HG02981 (cell line): Measurements from ENCODE around the gene PAK5.

Experiments used
- ATAC-seq: cut with Tn5 transposase; IDR thresholded peaks from one replicate; pipeline ENCODE4 v1.9.1; 2021; ENCODE audit warnings: mild to moderate bottlenecking, moderate library complexity; ENCODE audit not compliant: unreplicated experiment

PAK5 gene

DNA sequence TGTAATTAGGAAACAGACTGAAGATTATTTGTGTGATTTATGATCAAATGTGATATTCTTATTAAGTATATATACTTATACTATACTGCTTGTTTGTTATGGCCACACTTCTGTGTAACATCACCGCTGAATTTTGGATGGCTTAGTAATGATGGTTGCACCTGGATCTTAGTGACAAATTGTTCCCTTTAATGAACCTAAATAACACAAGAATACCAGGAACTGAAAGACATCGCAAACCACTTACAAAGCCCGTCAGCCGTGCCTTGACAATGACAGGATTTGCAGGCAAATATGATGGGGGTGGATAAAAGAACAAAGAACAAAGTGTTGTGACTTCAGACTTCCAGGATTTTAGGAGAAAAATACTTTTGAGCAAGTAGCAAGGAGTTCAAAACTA, 257.4 kb downstream of the PAK5 start:
- ATAC-seq, result no peak

- no peak for ATAC-seq
Observed at GRCh38 chr20:9578594-9578993, 260.3 kb downstream of the PAK5 start.

DNA sequence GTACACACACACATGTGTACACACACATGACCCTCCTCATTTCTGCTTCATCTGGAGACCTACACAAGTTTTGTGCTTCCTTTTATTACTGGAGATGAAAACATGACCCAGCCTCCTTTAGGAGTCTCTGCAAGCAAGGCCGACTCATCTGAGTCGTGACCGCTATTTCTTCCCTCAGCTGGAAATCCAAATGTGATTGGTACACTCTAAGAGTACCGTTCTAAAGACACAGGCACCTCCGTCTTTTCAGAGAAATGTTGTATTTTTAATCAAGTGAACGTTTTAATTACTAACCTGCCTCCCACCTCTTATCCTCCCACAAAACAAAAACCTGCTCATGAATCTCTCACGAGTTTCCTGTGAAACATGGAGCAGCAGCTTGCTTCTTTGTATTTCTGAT, 261.5 kb downstream of the PAK5 start:
- ATAC-seq, result no peak

DNA sequence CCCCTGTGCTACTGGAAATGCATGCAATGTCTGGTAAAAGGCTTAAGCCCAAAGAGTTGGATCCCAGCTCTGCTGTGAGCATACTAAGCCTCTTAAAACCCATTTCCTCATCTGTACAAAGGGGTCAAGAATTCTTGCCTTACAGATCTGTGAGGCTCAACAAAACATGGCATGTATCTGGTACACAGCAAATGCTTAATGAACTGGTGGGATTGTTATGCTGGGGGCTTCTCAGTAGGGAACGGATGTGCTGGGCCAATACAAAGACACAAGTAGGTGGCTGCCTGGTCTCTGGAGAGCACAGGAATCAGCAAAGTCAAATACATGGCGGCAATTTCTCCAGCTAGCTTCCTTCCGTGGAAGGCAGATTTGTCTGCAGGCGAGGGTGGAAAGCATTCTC, 262.2 kb downstream of the PAK5 start:
- no peak for ATAC-seq

GRCh38 chr20:9575836-9576235, 263.0 kb downstream of the PAK5 start:
- no peak for ATAC-seq

GRCh38 chr20:9574776-9575175, 264.1 kb downstream of the PAK5 start:
- no peak for ATAC-seq

- ATAC-seq, result no peak
Observed at GRCh38 chr20:9574181-9574580, 264.7 kb downstream of the PAK5 start.

DNA sequence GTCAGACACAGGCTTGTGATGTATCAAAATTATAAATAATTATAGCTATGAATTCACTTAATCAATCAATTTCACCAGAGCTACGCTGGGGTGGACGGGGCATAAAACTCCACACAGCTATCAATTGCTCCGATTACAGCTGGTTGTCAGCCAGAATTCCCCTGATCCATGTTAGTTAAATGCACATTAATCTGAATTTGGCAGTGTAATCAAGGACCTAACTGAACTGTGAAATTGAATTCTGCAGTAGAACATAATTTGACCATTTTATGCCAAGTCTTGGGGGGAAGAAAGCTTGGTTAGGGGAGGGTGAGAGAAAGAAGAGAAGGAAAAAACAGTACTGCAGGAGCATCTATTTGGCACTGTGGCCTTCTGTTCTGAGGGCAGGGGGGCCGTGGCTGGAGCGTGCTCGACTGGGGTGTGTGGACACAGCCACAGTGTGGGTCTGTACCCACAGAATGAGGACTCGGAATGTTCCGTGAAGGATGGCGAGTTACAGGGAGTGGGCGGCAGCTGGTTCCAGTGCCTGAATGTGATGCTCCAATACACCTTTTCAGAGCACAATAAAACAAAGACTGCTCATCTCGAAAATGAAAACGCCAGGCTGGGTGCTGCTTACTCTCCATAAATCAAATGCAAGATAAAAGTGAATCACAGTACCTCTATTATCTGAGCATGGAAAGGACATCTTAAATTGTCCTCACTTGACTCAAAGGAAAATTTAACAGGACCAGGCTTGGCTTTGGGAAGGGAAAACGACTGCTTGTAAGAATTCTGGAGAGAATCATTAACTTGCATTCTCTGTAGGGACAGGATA, 265.3 kb downstream of the PAK5 start:
- ATAC-seq, result no peak

DNA sequence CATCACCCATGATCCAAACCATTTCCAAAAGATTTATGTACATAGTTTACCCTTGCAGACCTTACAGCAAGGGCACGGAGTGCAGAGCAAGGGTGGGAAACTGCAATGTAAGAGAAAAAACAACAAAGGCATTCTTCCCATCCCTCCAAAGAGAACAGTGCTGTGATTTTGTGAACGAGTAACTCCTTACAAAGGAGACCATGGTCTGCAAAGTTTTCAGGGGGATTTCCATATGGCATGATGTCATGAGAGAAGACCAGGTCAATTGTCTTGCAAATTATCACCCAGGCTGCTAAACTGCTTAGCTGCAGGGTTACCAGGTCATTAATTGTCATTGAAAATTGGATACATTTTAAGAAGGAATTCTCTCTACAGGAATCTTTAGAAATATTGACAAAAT, 266.2 kb downstream of the PAK5 start:
- no peak for ATAC-seq

GRCh38 chr20:9571783-9572182, 267.1 kb downstream of the PAK5 start:
- ATAC-seq, result no peak

DNA sequence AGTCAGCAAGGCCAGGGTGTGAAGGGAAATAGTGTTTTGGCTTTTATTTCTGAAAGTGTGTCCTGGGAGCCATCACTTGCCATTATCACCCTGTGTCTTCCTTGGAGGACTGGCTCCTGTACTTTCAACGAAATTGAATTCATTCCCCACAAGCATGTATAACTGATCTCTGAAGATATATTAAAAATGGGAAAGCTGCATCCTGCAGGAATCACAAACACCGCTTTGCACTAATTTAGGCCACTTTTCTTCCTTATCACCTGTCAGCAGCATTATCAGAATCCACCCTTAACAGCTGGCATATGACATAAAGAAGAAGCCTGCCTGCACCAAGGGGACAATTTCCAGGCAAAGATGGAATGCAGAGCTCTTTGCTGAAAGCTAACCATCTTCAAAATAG, 268.3 kb downstream of the PAK5 start:
- no peak for ATAC-seq

DNA sequence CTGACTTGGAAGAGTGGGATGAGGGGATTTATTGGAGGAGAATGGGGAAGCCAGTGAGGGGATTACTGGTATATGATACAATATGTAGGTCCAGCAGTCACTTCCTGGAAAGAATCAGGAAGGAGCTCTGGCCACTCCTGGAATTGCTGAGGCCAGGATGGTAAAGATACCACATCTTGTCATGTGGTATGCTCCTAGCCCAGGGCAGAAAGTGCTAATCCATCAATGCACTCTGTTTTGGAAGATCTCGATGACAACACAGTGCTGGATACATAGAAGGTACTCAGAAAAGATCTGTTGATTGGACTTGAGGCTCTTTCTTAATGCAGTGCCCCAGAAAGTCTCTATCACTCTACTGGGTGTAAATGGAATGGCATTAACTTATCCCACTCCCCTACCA, 271.9 kb downstream of the PAK5 start:
- no peak for ATAC-seq

DNA sequence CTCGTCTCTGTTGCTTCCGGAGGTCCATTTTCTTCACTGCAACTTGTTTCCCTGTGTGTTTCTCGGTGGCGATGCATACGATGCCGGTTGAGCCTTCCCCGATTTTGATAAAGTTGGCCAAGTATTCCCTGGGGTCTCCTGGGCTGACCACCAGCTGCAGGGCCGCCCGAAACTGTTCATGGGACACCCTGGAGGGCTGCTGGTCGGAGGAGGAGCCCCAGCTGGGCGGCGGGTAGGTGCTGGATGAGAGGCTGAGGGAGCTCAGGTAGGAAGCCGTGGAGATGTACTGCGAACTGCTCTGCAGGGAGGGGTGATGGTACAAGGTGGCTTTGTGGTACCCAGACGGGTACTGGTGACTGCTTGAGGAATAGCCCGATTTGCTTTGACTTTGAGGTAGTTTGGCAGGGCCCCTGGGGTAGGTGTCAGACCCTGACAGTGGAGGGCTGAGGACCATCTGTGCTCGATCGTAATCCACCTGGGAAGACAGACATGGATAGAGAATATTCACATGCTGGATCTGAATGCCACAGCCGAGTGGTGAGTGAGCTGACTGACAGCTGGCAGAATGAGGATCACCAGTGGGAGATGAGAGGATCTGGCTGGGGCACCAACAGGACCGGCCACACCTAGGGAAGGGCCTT, 272.8 kb downstream of the PAK5 start:
- ATAC-seq, result no peak

DNA sequence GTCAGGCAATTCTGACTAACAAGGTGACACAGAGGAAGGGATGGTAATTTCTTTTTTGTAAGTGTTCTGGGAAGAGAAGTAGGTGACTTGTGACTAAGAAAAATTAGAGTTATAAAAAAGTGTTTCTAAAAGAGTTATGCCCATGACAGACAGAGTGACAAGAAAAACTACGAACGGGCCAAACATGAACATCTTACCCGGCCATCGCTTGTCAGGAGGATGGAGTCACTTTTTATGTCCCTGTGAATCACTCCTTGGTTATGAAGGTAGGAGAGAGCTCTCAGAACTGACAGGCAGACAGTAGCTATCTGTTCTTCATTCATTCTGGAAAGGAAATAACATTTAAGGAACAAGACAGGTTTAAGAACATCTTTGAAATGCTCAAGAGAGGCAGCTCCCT, 281.5 kb downstream of the PAK5 start:
- no peak for ATAC-seq

DNA sequence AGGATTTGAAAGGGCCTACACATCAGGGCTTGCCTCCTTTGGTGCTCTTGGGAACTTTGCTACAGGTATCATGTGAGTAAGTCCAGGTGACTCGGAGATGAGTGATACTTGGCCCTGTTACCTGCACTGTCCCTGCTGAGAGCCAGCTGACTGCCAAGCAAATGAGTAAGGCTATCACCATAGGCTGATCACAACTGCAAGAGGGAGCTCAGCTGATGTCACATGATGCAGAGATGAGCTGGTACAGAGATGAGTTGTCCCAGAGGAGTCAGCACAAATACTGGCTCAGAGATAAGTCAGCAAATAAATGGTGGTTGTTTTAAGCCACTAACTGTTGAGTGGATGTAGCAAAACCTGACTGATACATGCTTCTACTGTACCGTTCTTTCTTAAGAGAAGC, 283.1 kb downstream of the PAK5 start:
- ATAC-seq, result no peak

DNA sequence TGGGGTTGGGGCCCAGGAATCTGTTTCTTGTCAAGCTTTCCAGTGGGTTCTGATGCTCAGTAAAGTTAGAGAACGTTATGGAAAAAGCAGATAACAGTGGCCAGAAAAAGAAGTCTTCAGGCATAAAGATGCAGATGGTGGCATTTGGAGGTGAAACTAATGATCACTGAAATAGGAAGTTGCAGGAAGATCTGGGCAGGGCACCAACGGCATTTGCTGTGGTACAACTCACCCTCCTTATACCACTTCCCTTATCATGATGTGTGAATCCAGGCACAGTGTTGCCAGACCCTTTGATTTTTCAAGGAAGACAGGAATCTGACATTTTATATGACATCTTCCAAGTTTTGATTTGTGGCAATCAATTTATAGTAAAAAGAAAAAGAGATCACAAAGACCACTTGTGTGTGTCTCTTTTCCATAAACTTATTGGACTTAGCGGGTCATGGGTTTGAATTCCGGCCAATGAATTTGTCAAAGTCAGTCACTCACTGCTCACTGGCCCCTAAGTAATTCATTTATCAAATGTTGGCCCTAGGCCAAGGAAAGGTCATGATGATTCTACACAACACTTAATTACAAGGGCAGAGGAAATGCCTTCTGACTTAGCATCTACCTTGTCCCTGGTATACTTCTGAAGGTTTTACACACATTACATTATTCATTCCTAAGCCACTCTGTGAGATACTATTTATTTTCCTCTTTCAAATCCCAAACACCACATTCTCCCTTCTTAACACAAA, 286.9 kb downstream of the PAK5 start:
- no peak for ATAC-seq

DNA sequence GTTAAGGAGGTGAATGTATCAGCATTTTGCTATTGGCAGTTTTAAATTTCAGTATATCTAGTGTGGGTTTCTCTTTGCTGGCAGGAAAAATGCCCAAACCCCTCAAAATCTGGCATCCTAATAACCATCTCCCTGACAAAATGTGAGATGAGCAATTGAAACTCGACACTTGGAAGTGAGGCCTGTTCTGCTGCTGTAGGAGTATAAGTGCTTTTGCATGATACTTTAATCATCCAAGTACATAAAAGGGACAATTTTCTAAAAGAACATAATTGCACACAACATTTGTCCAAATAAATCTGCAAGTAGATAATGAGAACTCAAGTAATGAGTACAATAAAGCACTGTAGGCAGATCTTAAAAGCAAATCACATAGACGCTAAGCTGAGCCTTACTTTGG, 288.0 kb downstream of the PAK5 start:
- no peak for ATAC-seq

- ATAC-seq, result no peak
Observed at GRCh38 chr20:9550283-9550682, 288.6 kb downstream of the PAK5 start.

DNA sequence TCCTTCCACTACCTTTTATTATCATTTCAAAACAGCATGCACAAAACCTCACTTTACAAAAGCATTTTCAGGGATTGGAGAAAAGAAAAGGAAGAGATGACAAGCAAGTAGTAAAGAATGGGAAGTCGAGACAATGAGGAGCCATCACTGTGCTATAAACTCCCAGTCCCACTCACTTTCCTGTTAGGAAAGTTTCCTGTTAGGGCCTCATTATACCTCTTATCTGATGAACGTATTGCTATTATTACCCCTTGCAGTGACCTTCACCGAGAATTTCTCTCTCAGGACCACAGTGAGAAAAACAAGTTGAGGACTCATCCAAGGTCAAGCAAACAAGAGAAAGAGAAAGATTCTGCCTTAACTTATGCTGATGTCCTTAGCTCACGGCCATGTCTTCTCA, 295.7 kb downstream of the PAK5 start:
- ATAC-seq, result no peak

- ATAC-seq, result no peak
Observed at GRCh38 chr20:9535449-9535848, 303.4 kb downstream of the PAK5 start.

- no peak for ATAC-seq
Observed at GRCh38 chr20:9534025-9534424, 304.9 kb downstream of the PAK5 start.
